Psoas muscle (tissue), 8 donors: ENCODE measurements around the gene MEF2C. TPM values are rescaled to one million over a fixed set of nuclear protein-coding genes. Genes with fewer than 3 reads are reported as not detected.

Source experiments
- ATAC-seq, 4 donors: fragments of 200-7000 bp; cut with Tn5 transposase; one replicate each; pipeline ENCODE4 v1.9.1; 2020; ENCODE audit warnings: moderate library complexity in 3 of 4, mild to moderate bottlenecking in 2 of 4
- DNase-seq, 2 donors: peaks; one replicate each; pipeline ENCODE4 v3.0.0-alpha.2; 2020
- H3K27ac ChIP-seq: fragments of 200-600 bp; one replicate; pipeline ENCODE4 v1.8.0; 2022
- H3K27me3 ChIP-seq, 3 donors: fragments of 200-600 bp in 1 of 3; one replicate each; pipeline versions ENCODE4 v1.6.1 to v1.8.0; 2013 to 2022; ENCODE audit warnings: low read length in 2 of 3, mild to moderate bottlenecking in 2 of 3, moderate library complexity in 1 of 3; ENCODE audit not compliant: insufficient read depth in 3 of 3
- H3K36me3 ChIP-seq, 2 donors: fragments of 200-600 bp in 1 of 2; one replicate each; pipeline versions ENCODE4 v1.6.1 to v1.8.0; 2013 to 2022; ENCODE audit warnings: low read depth in 1 of 2, mild to moderate bottlenecking in 1 of 2, moderate library complexity in 1 of 2; ENCODE audit not compliant: insufficient read depth in 1 of 2
- H3K4me1 ChIP-seq: fragments of 200-600 bp; one replicate; pipeline ENCODE4 v1.8.0; 2022
- H3K4me3 ChIP-seq: fragments of 200-600 bp; one replicate; pipeline ENCODE4 v1.8.0; 2022; ENCODE audit warnings: mild to moderate bottlenecking
- H3K9me3 ChIP-seq: fragments of 200-600 bp; one replicate; pipeline ENCODE4 v1.8.0; 2022
- CTCF ChIP-seq: fragments of 200-600 bp; IDR thresholded peaks from one replicate; pipeline ENCODE4 v1.8.0; 2022; ENCODE audit warnings: antibody characterized with exemption
- WGBS, 3 donors: extraction: QIAGEN DNeasy Blood & Tissue Kit; methylation state at CpG; one replicate each; pipeline versions ENCODE4 v1.1.6 to v1.1.7; 2013; 5-methylcytosine and 5-hydroxymethylcytosine counted together
- intact Hi-C, 2 donors: fragments of 100-400 bp; cut with DNase I; formaldehyde crosslinking; loops; one replicate each; pipeline versions ENCODE4 v1.11.0 to v1.14.2; 2022
- polyA plus RNA-seq, 3 donors: library from polyadenylated mRNA; stranded (reverse); fragments of 200-250 nt; gene quantifications; one replicate each; pipeline ENCODE4 v1.2.3, GENCODE V29; 2013
- total RNA-seq, 4 donors: library from RNA; stranded (reverse); fragmentation: NEBNext Ultra II Directional in 2 of 4; extraction: Animal tissue kit (Norgen Biotek cat#: 25700) in 2 of 4; gene quantifications; one replicate each; pipeline versions ENCODE4 v1.2.1 to v1.2.4, GENCODE V29; 2021 to 2023
- donor health status: healthy with polysubstance abuse.
- donor health status: DM: no; HTN: no; CAD: no; lungs with moderate emphysema.
- donor health status: Bipolar disorder and iron deficiency.
- donor health status: healthy.
- donor health status: DM: yes; HTN: yes; CAD: no.
- donor health status: DM: no; HTN: no; CAD: no.
- donor health status: DM: no; HTN: no; CAD: no.
- donor health status: DM: yes; HTN: yes; CAD: no.

The MEF2C gene
- total and polyA plus RNA-seq, 7 donors: 9.3 to 530 (median 148) TPM

- no peak for DNase-seq
- Histone ChIP-seq H3K36me3 (peaks cover 0 to 1% of the 10 kb centered on the region in 2 donors), H3K27me3 (no peaks in the 10 kb centered on the region), H3K9me3 (no peaks in the 10 kb centered on the region), H3K4me1 (peaks cover 54% of the 10 kb centered on the region), H3K27ac (peak overlapping the region; percentile 66), H3K4me3 (no peak overlapping the region)
- peak in 2 of 4 donors; percentile 44 to 50 for ATAC-seq
- 68 to 87% (median 76%) methylated on average over 5 of the region's 5 CpGs for WGBS, 3 donors
- intact Hi-C loops: no loop called here
- TF ChIP-seq CTCF: no peak
Observed at GRCh38 chr5:88778736-88779135, 104.2 kb downstream of the MEF2C start.

- Histone ChIP-seq H3K4me3 (no peak overlapping the region), H3K4me1 (peaks cover 68% of the 10 kb centered on the region), H3K36me3 (peaks cover 0 to 11% of the 10 kb centered on the region in 2 donors), H3K27me3 (no peaks in the 10 kb centered on the region), H3K27ac (peak overlapping the region; percentile 66), H3K9me3 (no peaks in the 10 kb centered on the region)
- TF ChIP-seq CTCF: no peak
- ATAC-seq (peak; percentile 45 to 66 (median 54)), DNase-seq (peak in 1 of 2 donors; percentile 21)
- 39 to 62% (median 53%) methylated on average over 4 of the region's 4 CpGs for WGBS, 3 donors
- intact Hi-C loops: no loop called here
Observed at GRCh38 chr5:88776692-88777091, 106.3 kb downstream of the MEF2C start.

GRCh38 chr5:88772831-88773230 lies 110.2 kb downstream of the MEF2C start:
- 87 to 91% (median 87%) methylated on average over 5 of the region's 5 CpGs for WGBS, 3 donors
- no peak for TF ChIP-seq CTCF
- Histone ChIP-seq H3K9me3 (no peaks in the 10 kb centered on the region), H3K27me3 (no peaks in the 10 kb centered on the region), H3K4me1 (peaks cover 48% of the 10 kb centered on the region), H3K27ac (peak overlapping the region; percentile 70), H3K4me3 (no peak overlapping the region), H3K36me3 (peaks cover 0 to 36% of the 10 kb centered on the region in 2 donors)
- DNase-seq: no peak
- intact Hi-C loops: no loop called here
- no peak for ATAC-seq

- Histone ChIP-seq H3K4me3 (no peak overlapping the region), H3K27ac (peak overlapping the region; percentile 70), H3K27me3 (no peaks in the 10 kb centered on the region), H3K9me3 (no peaks in the 10 kb centered on the region), H3K4me1 (peaks cover 43% of the 10 kb centered on the region), H3K36me3 (peaks cover 0 to 36% of the 10 kb centered on the region in 2 donors)
- TF ChIP-seq CTCF: no peak
- ATAC-seq (peak in 3 of 4 donors; percentile 30 to 55 (median 49)), DNase-seq (no peak)
- intact Hi-C loops: no loop called here
- 77 to 95% (median 91%) methylated on average over 3 of the region's 3 CpGs for WGBS, 3 donors
Observed at GRCh38 chr5:88772047-88772446, 110.9 kb downstream of the MEF2C start.
